Measurements from ENCODE around the gene YKT6. TPM values are rescaled to one million over a fixed set of nuclear protein-coding genes. Genes with fewer than 3 reads are reported as not detected.

Gene YKT6
- total RNA-seq, 4 donors from 2014 or later, result 51.7 to 90.0 (median 60.2) TPM

DNA sequence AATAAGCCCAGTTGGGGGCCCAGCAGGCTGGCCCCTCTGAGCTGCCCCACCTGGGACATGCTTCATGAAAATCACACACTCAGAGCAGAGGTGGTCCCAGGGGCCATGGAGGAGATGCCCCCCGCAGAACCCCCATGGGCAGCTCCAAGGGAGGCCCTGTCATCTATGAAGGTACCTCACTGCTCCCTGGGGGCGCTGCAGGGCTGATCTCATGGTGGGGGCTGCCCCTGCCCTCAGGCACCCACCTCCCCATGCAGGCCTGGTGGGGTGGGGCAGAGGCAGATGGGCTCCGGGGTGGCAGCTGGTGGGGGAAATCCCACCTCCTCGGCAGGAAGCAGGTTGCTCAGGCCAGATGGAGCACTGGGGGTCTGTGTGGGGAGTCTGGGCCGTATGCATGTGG, 60.5 kb downstream of the YKT6 start:
- H3K4me3 ChIP-seq (replicated peaks in 1 of 3), result no peak overlapping the region
- no peaks in the 10 kb centered on the region for H3K9me3 ChIP-seq
- intact Hi-C loops (cut with DNase I), result no loop called here
- H3K27ac ChIP-seq, result no peak overlapping the region
- H3K27me3 ChIP-seq, result no peaks in the 10 kb centered on the region
- TF ChIP-seq, protein P1, sequence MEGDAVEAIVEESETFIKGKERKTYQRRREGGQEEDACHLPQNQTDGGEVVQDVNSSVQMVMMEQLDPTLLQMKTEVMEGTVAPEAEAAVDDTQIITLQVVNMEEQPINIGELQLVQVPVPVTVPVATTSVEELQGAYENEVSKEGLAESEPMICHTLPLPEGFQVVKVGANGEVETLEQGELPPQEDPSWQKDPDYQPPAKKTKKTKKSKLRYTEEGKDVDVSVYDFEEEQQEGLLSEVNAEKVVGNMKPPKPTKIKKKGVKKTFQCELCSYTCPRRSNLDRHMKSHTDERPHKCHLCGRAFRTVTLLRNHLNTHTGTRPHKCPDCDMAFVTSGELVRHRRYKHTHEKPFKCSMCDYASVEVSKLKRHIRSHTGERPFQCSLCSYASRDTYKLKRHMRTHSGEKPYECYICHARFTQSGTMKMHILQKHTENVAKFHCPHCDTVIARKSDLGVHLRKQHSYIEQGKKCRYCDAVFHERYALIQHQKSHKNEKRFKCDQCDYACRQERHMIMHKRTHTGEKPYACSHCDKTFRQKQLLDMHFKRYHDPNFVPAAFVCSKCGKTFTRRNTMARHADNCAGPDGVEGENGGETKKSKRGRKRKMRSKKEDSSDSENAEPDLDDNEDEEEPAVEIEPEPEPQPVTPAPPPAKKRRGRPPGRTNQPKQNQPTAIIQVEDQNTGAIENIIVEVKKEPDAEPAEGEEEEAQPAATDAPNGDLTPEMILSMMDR (IDR thresholded peaks at IDR 0.05), result no peak
- no peak for TF ChIP-seq POLR2A (IDR thresholded peaks at IDR 0.05)
- no peaks in the 10 kb centered on the region for H3K36me3 ChIP-seq
- no peak for DNase-seq
- WGBS, 2 donors, result 72 to 92% methylated on average over 3 of the region's 5 CpGs
- peaks cover 0 to 20% of the 10 kb centered on the region in 2 donors for H3K4me1 ChIP-seq

DNA sequence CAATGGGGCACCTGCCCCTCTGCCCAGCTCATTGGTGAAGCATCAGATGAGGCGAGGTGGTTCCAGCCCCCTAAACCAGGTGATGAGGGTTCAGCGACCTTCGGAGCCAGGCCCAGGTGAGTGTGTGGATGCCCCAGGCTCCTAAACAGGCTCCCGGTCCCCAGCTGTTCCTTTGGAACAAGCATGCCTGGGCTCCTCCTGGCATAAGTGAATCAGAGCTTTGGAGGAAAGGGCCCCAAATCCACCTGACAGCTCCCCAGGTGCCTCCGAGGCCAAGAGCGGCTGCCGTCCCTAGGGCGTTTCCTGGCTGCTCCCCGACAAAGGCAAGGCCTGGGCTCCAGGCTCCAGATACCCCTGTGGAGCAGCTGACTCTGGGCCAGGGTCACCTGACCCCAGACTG, 61.3 kb downstream of the YKT6 start:
- TF ChIP-seq, protein P1 (IDR thresholded peaks at IDR 0.05), result no peak
- no peak for TF ChIP-seq POLR2A (IDR thresholded peaks at IDR 0.05)
- WGBS, 2 donors, result no CpG with 5 or more reads among the region's 9 CpGs
- Histone ChIP-seq H3K4me3 (replicated peaks in 1 of 3) (no peak overlapping the region), H3K4me1 (peaks cover 0 to 20% of the 10 kb centered on the region in 2 donors), H3K27ac (no peak overlapping the region), H3K27me3 (no peaks in the 10 kb centered on the region), H3K36me3 (no peaks in the 10 kb centered on the region), H3K9me3 (no peaks in the 10 kb centered on the region)
- intact Hi-C loops (cut with DNase I), result no loop called here
- DNase-seq, result no peak

DNA sequence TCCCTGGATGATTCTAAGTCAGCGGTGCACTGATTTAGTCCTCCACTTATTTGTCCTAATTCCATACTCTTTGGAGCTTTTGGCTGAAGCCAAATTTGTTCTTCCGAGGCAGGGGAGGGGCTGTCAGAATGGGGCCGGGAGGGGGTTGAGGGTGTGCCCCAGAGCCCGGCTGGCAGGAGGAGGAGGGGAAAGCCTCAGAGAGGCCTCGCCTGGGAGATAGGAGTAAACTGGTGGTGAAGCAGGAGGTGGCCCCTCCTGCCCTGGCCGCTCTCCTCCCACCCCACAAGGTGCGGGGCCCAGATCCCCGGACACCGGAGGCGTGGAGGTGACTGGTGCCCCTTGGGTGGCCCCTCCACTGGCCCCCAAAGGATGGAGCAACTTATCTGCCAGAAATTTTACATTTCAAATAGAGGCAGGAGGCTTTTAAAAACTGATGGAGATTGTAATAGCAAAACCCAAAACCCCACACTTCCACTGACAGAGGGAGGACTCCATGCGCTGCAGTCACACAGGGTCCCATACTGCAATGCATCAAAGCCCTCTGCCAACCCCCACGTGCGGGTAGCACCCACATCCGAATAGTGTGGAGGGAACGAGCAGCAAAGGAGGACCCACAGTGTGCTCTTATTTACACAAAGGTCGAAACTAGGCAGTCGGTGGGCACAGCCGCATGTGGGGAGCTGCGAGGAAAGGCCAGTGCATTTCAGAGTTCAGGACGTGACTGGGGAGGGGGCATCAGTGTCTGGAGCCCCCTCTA, 62.7 kb downstream of the YKT6 start:
- H3K9me3 ChIP-seq, result no peaks in the 10 kb centered on the region
- H3K27me3 ChIP-seq, result no peaks in the 10 kb centered on the region
- peaks cover 0 to 6% of the 10 kb centered on the region in 2 donors for H3K4me1 ChIP-seq
- intact Hi-C loops (cut with DNase I), result no loop called here
- TF ChIP-seq POLR2A (IDR thresholded peaks at IDR 0.05), result no peak
- TF ChIP-seq, protein P1 (IDR thresholded peaks at IDR 0.05), result no peak
- 82 to 87% methylated on average over 20 of the region's 20 CpGs for WGBS, 2 donors
- no peaks in the 10 kb centered on the region for H3K36me3 ChIP-seq
- no peak for DNase-seq
- H3K27ac ChIP-seq, result no peak overlapping the region
- no peak overlapping the region for H3K4me3 ChIP-seq (replicated peaks in 1 of 3)

Other genes starting within 250 kb of the YKT6 start
- gene SPDYE1, start 203.1 kb upstream of the YKT6 start, total RNA-seq, result not detected
- gene DBNL, start 156.3 kb upstream of the YKT6 start, total RNA-seq, result 100 to 1,000 TPM; 108 to 165 (median 138) TPM
- gene PGAM2, start 135.4 kb upstream of the YKT6 start, total RNA-seq, result 10 to 100 TPM in 2 of 4 donors, 1 to 10 TPM in 2; 2.2 to 28.0 (median 9.1) TPM
- 10 to 100 TPM; 51.1 to 85.0 (median 58.2) TPM for gene POLM, start 118.4 kb upstream of the YKT6 start, total RNA-seq
- 100 to 1,000 TPM in 1 of 4 donors, 10 to 100 TPM in 3; 38.9 to 151 (median 57.6) TPM for gene AEBP1, start 96.6 kb upstream of the YKT6 start, total RNA-seq
- gene POLD2, start 77.4 kb upstream of the YKT6 start, total RNA-seq, result 10 to 100 TPM; 48.8 to 65.8 (median 55.1) TPM
- gene MYL7, start 59.6 kb upstream of the YKT6 start, total RNA-seq, result not detected
- gene GCK, start 11.5 kb upstream of the YKT6 start, total RNA-seq, result under 1 TPM in 2 of 4 donors, not detected in 2; 0.22 to 0.73 TPM
- 10 to 100 TPM in 3 of 4 donors, 1 to 10 TPM in 1; 7.0 to 19.3 (median 18.5) TPM for gene CAMK2B, start 124.6 kb downstream of the YKT6 start, total RNA-seq

All from thyroid gland (tissue), 4 donors.